Measurements from ENCODE around the gene SPDEF. TPM values are rescaled to one million over a fixed set of nuclear protein-coding genes. Genes with fewer than 3 reads are reported as not detected.
A peak's percentile ranks its signal among the peaks of the same experiment; 100 is the strongest.

The SPDEF gene
- total and polyA plus RNA-seq, 2 of the 13 experiments (the other 11 are each of a cell fraction or from before 2014, with no cell fraction given), result not detected

DNA sequence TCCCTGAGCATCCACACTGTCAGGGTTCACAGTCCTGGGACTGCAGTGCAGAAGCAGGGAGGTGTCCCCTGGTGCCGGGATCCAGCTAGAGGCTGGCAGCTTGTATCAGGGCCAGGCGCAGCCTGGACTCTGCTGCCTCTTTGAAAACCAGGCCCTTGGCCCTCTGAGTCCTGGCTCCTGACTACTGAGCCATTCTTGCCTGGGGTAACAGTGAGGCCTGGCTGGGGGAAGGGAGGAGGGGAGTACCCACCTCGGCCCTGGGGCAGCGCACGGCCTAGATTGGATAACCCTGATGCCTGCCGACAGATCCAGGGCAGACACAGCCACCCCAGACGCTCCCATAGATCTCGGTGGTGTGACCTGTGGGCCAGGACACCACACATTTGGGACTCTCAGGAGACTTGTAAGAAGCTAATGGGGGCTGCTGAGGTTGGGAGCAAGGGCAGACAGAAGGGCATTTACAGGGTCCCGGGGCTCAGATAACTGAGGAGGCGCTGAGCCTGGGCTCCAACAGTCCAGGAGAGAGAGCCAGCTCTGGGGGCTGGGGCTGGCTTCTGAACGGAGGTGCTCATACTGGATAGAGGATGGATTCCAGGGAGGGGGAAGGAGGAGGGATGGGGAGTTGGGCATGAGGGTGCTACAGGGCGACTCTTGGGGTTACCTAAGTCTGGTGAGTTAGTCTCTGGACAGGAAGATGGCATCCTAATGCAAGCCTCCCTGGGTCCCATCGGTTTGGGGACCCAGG lies 30.5 kb downstream of the SPDEF start:
- H3K9ac ChIP-seq (ENCODE audit: insufficient read depth, low read depth, low read length), result no peak overlapping the region
- POLR2A ChIA-PET, result no interaction called here
- ATAC-seq, result peak; percentile 3; the same call in 2 of the 3 replicates

More for the DNA sequence above, 30.5 kb downstream of the SPDEF start:
- TF ChIP-seq GPN1 (CRISPR knock-in tag; IDR thresholded peaks at IDR 0.05; ENCODE audit: borderline replicate concordance) (no peak), KAT2B (IDR thresholded peaks at IDR 0.05; ENCODE audit: borderline replicate concordance, low read depth, low read length) (no peak), SIN3B (IDR thresholded peaks at IDR 0.05; ENCODE audit: low read length) (no peak), CAMTA2 (CRISPR knock-in tag; IDR thresholded peaks at IDR 0.05; ENCODE audit: borderline replicate concordance) (no peak)
- TF ChIP-seq, protein P1, sequence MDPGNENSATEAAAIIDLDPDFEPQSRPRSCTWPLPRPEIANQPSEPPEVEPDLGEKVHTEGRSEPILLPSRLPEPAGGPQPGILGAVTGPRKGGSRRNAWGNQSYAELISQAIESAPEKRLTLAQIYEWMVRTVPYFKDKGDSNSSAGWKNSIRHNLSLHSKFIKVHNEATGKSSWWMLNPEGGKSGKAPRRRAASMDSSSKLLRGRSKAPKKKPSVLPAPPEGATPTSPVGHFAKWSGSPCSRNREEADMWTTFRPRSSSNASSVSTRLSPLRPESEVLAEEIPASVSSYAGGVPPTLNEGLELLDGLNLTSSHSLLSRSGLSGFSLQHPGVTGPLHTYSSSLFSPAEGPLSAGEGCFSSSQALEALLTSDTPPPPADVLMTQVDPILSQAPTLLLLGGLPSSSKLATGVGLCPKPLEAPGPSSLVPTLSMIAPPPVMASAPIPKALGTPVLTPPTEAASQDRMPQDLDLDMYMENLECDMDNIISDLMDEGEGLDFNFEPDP (CRISPR knock-in tag; conservative IDR thresholded peaks at IDR 0.05), result 0 out of 2 replicates have a peak, but pooled peaks have one; percentile 43
- TF ChIP-seq, protein P2, sequence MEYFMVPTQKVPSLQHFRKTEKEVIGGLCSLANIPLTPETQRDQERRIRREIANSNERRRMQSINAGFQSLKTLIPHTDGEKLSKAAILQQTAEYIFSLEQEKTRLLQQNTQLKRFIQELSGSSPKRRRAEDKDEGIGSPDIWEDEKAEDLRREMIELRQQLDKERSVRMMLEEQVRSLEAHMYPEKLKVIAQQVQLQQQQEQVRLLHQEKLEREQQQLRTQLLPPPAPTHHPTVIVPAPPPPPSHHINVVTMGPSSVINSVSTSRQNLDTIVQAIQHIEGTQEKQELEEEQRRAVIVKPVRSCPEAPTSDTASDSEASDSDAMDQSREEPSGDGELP (IDR thresholded peaks at IDR 0.05; ENCODE audit: borderline replicate concordance, low read depth), result no peak
- DNase-seq (ENCODE audit: low spot score) (no peak), FAIRE-seq (no peak)
- Histone ChIP-seq H3K36me3 (replicated peaks in 1 of 2; ENCODE audit: control insufficient read depth in 1 of 2, insufficient read depth in 2 of 2, low read length in 2 of 2) (no peaks in the 10 kb centered on the region), H4K20me1 (ENCODE audit: insufficient read depth, low read length) (no peaks in the 10 kb centered on the region), H3K27me3 (ENCODE audit: control insufficient read depth in 1 of 2, insufficient read depth in 2 of 2, low read length in 2 of 2) (peaks cover 10 to 54% of the 10 kb centered on the region in 2 experiments; a peak in 4 of 5 replicates), H2AFZ (ENCODE audit: low read length) (no peak overlapping the region), H3K4me3 (replicated peaks in 1 of 3; ENCODE audit: insufficient read depth in 1 of 3, low read depth in 2 of 3, low read length in 3 of 3) (no peak overlapping the region), H3K27ac (ENCODE audit: extremely low read length, insufficient read depth, low read length) (no peak overlapping the region), H3K79me2 (ENCODE audit: insufficient read depth, low read length) (no peaks in the 10 kb centered on the region), H3K4me1 (ENCODE audit: insufficient read depth, low read length) (peaks cover 36% of the 10 kb centered on the region), H3K9me3 (ENCODE audit: low read length) (no peaks in the 10 kb centered on the region), H3K4me2 (ENCODE audit: low read depth, low read length) (no peak overlapping the region)
- CTCF ChIA-PET (ENCODE audit: low intra/inter-chr PET ratio, low total read pairs), result interaction anchor here (2.9 kb wide), 1 partner anchor 84 kb away, joined by 43 read pairs; no protein-coding TSS in a partner anchor
- in situ Hi-C loops (cut with HindIII; ENCODE audit: extremely low pct_ligation_motif_present, low pct_unique_long_range_greater_than_20kb), result loop anchor here (5.0 kb wide), 1 partner anchor 77 kb away; no protein-coding TSS in a partner anchor
- WGBS (ENCODE audit: low lambda C conversion rate), result 56% methylated on average over 11 of the region's 13 CpGs
- no TSS peak for BruUV-seq (replicated peaks)
- intact Hi-C loops (cut with micrococcal nuclease; ENCODE audit: unreplicated experiment), result loop anchor here (2.0 kb wide), 1 partner anchor 63 kb away; no protein-coding TSS in a partner anchor

Data from HepG2 (cell line).